AG10803 (cell line): ENCODE data around the gene SRSF9.

Experiments used
- DNase-seq: peaks from one replicate; pipeline ENCODE4 v3.0.0; 2010; ENCODE audit warnings: low read depth
- H3K4me3 ChIP-seq: 2 replicates; pipeline ENCODE4 v1.5.1; 2011; ENCODE audit warnings: mild to moderate bottlenecking, low read length, control low read depth
- CTCF ChIP-seq: conservative IDR thresholded peaks from 2 replicates; pipeline ENCODE4 v1.5.1; 2011; ENCODE audit warnings: mild to moderate bottlenecking, low read length, control low read depth, inconsistent platforms

Gene SRSF9

GRCh38 chr12:120445911-120446843 is 23.4 kb downstream of the SRSF9 start, which contains the start of the genes GATC and TRIAP1:
TSS of gene GATC (plus strand) at chr12:120446444. CDS start at chr12:120446481, 37 bp downstream.
TSS of gene TRIAP1 (minus strand) at chr12:120446384. CDS start at chr12:120446372, 12 bp downstream.
- peak; percentile 62 for DNase-seq
- H3K4me3 ChIP-seq: peak within 1 kb of the TSS; percentile 100
- TF ChIP-seq CTCF: no peak

GRCh38 chr12:120444676-120445075 is 24.9 kb downstream of the SRSF9 start:
- TF ChIP-seq CTCF: no peak
- no peak overlapping the region for H3K4me3 ChIP-seq
- no peak for DNase-seq

- peak; percentile 51 for TF ChIP-seq CTCF
- H3K4me3 ChIP-seq: no peak overlapping the region
- DNase-seq: peak; percentile 40
Observed at GRCh38 chr12:120439646-120440247, 29.8 kb downstream of the SRSF9 start.

- TF ChIP-seq CTCF: no peak
- DNase-seq: no peak
- H3K4me3 ChIP-seq: peak overlapping the region; percentile 96
Observed at GRCh38 chr12:120438495-120439198, 30.9 kb downstream of the SRSF9 start.

- peak; percentile 96 for DNase-seq
- TF ChIP-seq CTCF: no peak
- peak within 1 kb of the TSS; percentile 96 for H3K4me3 ChIP-seq
Observed at GRCh38 chr12:120437735-120438494, 31.6 kb downstream of the SRSF9 start, which contains the start of gene COX6A1. TSS of gene COX6A1 (plus strand) at chr12:120438113. CDS start at chr12:120438127, 14 bp downstream.

GRCh38 chr12:120432772-120433525 is 36.6 kb downstream of the SRSF9 start:
- TF ChIP-seq CTCF: no peak
- DNase-seq: no peak
- no peak overlapping the region for H3K4me3 ChIP-seq
